IMR-90 (cell line): ENCODE data around the gene ARHGAP15. TPM values are rescaled to one million over a fixed set of nuclear protein-coding genes. Genes with fewer than 3 reads are reported as not detected.

ENCODE experiments used
- ATAC-seq: fragments of 200-7000 bp; cut with Tn5 transposase; 2 replicates; pipeline ENCODE4 v1.9.1; 2020; ENCODE audit warnings: low read depth, mild to moderate bottlenecking, moderate library complexity
- BruUV-seq: library from RNA; stranded (reverse); fragments of 400-500 nt; replicated peaks from 2 replicates; lab custom pipeline; 2021; lab: Mats Ljungman, UMichigan
- CTCF ChIA-PET: fragments of 300-600 bp; formaldehyde crosslinking; extraction: SDS; loops from one replicate; lab custom pipeline; 2021; ENCODE audit warnings: antibody characterized with exemption; lab: Yijun Ruan, JAX
- POLR2A ChIA-PET: fragments of 300-600 bp; sonication (Branson Sonifier 250); formaldehyde crosslinking; loops from one replicate; lab custom pipeline; 2022; ENCODE audit warnings: antibody characterized with exemption; ENCODE audit not compliant: unreplicated experiment; lab: Charles Lee
- DNase-seq: peaks from one replicate; pipeline ENCODE4 v3.0.0; 2013
- H2AFZ ChIP-seq: replicated peaks from 2 replicates; pipeline ENCODE3; 2013; ENCODE audit warnings: low read length, mild to moderate bottlenecking; ENCODE audit not compliant: poor library complexity
- H2AK5ac ChIP-seq: 2 replicates; pipeline ENCODE4 v1.6.1; 2013; ENCODE audit warnings: low read depth, low read length, inconsistent platforms
- H2AK9ac ChIP-seq: replicated peaks from 2 replicates; pipeline ENCODE3; 2013; ENCODE audit warnings: mild to moderate bottlenecking, low read depth, low read length, moderate library complexity; ENCODE audit not compliant: poor library complexity
- H2BK120ac ChIP-seq: 2 replicates; pipeline ENCODE4 v1.6.1; 2013; ENCODE audit warnings: low read depth, low read length, inconsistent platforms
- H2BK15ac ChIP-seq: 3 replicates; pipeline ENCODE4 v1.6.1; 2013; ENCODE audit warnings: low read depth, low read length, inconsistent platforms
- H2BK20ac ChIP-seq: 2 replicates; pipeline ENCODE4 v1.6.1; 2013; ENCODE audit warnings: low read depth, mild to moderate bottlenecking, inconsistent platforms, low read length, moderate library complexity
- H2BK5ac ChIP-seq: 2 replicates; pipeline ENCODE4 v1.6.1; 2013; ENCODE audit warnings: mild to moderate bottlenecking, low read depth, low read length, inconsistent platforms; ENCODE audit not compliant: poor library complexity, severe bottlenecking
- H3K14ac ChIP-seq: replicated peaks from 2 replicates; pipeline ENCODE4 v1.6.1; 2013; ENCODE audit warnings: low read depth, low read length, inconsistent platforms
- H3K18ac ChIP-seq: 2 replicates; pipeline ENCODE4 v1.6.1; 2013; ENCODE audit warnings: low read depth, low read length, control low read depth
- H3K23ac ChIP-seq: 2 replicates; pipeline ENCODE4 v1.6.1; 2013; ENCODE audit warnings: low read depth, low read length, inconsistent platforms
- H3K27ac ChIP-seq: 2 replicates; pipeline ENCODE4 v1.5.1; 2013; ENCODE audit warnings: mild to moderate bottlenecking, control low read depth, low read length; ENCODE audit not compliant: insufficient read depth
- H3K27me3 ChIP-seq: 2 replicates; pipeline ENCODE4 v1.6.1; 2013; ENCODE audit warnings: low read length; ENCODE audit not compliant: control insufficient read depth, insufficient read depth
- H3K36me3 ChIP-seq: 2 replicates; pipeline ENCODE4 v1.6.1; 2013; ENCODE audit warnings: low read length, mixed read lengths; ENCODE audit not compliant: control insufficient read depth, insufficient read depth
- H3K4ac ChIP-seq: 2 replicates; pipeline ENCODE4 v1.6.1; 2013; ENCODE audit warnings: low read depth, low read length, inconsistent platforms
- H3K4me1 ChIP-seq: 2 replicates; pipeline ENCODE4 v1.6.1; 2013; ENCODE audit warnings: low read length, mixed read lengths; ENCODE audit not compliant: control insufficient read depth, insufficient read depth
- H3K4me2 ChIP-seq: 2 replicates; pipeline ENCODE4 v1.6.1; 2013; ENCODE audit warnings: low read depth, mild to moderate bottlenecking, control low read depth, low read length, moderate library complexity
- H3K4me3 ChIP-seq: 2 replicates; pipeline ENCODE4 v1.5.1; 2013; ENCODE audit warnings: low read depth, mild to moderate bottlenecking, control low read depth, low read length, moderate library complexity; ENCODE audit not compliant: insufficient read depth
- H3K56ac ChIP-seq: 2 replicates; pipeline ENCODE4 v1.6.1; 2013; ENCODE audit warnings: low read length, inconsistent platforms; ENCODE audit not compliant: insufficient read depth; ENCODE audit errors: extremely low read depth
- H3K79me1 ChIP-seq, 2 experiments: 2 replicates each; pipeline ENCODE4 v1.6.1; 2013; ENCODE audit warnings: low read length in 2 of 2, inconsistent platforms in 1 of 2, low read depth in 1 of 2
- H3K9ac ChIP-seq: 2 replicates; pipeline ENCODE4 v1.6.1; 2013; ENCODE audit warnings: low read depth, low read length, control low read depth
- H3K9me1 ChIP-seq: 2 replicates; pipeline ENCODE4 v1.6.1; 2013; ENCODE audit warnings: low read length, inconsistent platforms; ENCODE audit not compliant: insufficient read depth
- H3K9me3 ChIP-seq: 2 replicates; pipeline ENCODE4 v1.6.1; 2013; ENCODE audit warnings: low read length; ENCODE audit not compliant: control insufficient read depth, insufficient read depth
- H4K20me1 ChIP-seq: 2 replicates; pipeline ENCODE4 v1.6.1; 2013; ENCODE audit warnings: low read length, inconsistent platforms; ENCODE audit not compliant: insufficient read depth
- H4K5ac ChIP-seq: 2 replicates; pipeline ENCODE4 v1.6.1; 2013; ENCODE audit warnings: mild to moderate bottlenecking, low read depth, low read length, control low read depth
- H4K8ac ChIP-seq, 2 experiments: 2 replicates each; pipeline ENCODE4 v1.6.1; 2013; ENCODE audit warnings: low read depth in 2 of 2, low read length in 2 of 2, control low read depth in 1 of 2, inconsistent platforms in 1 of 2
- H4K91ac ChIP-seq: 2 replicates; pipeline ENCODE4 v1.6.1; 2013; ENCODE audit warnings: low read depth, low read length, inconsistent platforms; ENCODE audit not compliant: insufficient read depth
- BHLHE40 ChIP-seq: fragments of 150-350 bp; IDR thresholded peaks from 2 replicates; pipeline ENCODE4 v1.6.1; 2016; ENCODE audit warnings: mild to moderate bottlenecking, low read depth, low read length
- CEBPB ChIP-seq: IDR thresholded peaks from 2 replicates; pipeline ENCODE4 v1.6.1; 2012; ENCODE audit warnings: low read depth, low read length, improper control_type of control experiment
- CHD1 ChIP-seq: IDR thresholded peaks from 2 replicates; pipeline ENCODE4 v1.6.1; 2012; ENCODE audit warnings: low read depth, low read length, improper control_type of control experiment
- MAFK ChIP-seq: IDR thresholded peaks from 2 replicates; pipeline ENCODE4 v1.6.1; 2012; ENCODE audit warnings: low read depth, low read length, improper control_type of control experiment
- MXI1 ChIP-seq: IDR thresholded peaks from 2 replicates; pipeline ENCODE4 v1.6.1; 2012; ENCODE audit warnings: low read depth, mild to moderate bottlenecking, low read length, moderate library complexity, borderline replicate concordance
- RCOR1 ChIP-seq: IDR thresholded peaks from 2 replicates; pipeline ENCODE4 v1.6.1; 2012; ENCODE audit warnings: mild to moderate bottlenecking, low read length, improper control_type of control experiment; ENCODE audit not compliant: insufficient replicate concordance
- SMC3 ChIP-seq: fragments of 150-350 bp; IDR thresholded peaks from 2 replicates; pipeline ENCODE4 v1.6.1; 2016; ENCODE audit warnings: low read depth, mild to moderate bottlenecking, antibody characterized with exemption, low read length, moderate library complexity
- dilution Hi-C: fragments of 300-500 bp; cut with HindIII; formaldehyde crosslinking; loops from one replicate; pipeline ENCODE4 v1.14.3; 2018; ENCODE audit warnings: low sequenced_read_pairs; ENCODE audit not compliant: unreplicated experiment
- in situ Hi-C: fragments of 300-500 bp; cut with MboI; formaldehyde crosslinking; loops from 3 replicates; pipeline ENCODE4 v1.14.3; 2019; ENCODE audit warnings: low sequenced_read_pairs, inconsistent platforms, mixed read lengths
- intact Hi-C: fragments of 100-400 bp; cut with micrococcal nuclease; formaldehyde crosslinking; loops from 2 replicates; pipeline ENCODE4 v1.10.0; 2022
- polyA plus RNA-seq, 3 experiments: library from polyadenylated mRNA; depleted of rRNA; stranded (reverse); fragments of >200 nt; gene quantifications; 2 replicates each; pipeline ENCODE4 v1.2.3, GENCODE V29; 2012; ENCODE audit warnings: low replicate concordance in 1 of 3
- total RNA-seq: library from RNA; depleted of rRNA; stranded (reverse); fragments of >200 nt; gene quantifications from 2 replicates; pipeline ENCODE4 v1.2.3, GENCODE V29; 2012
- TF ChIP-seq, protein P1 (sequence below): conservative IDR thresholded peaks from 2 replicates; pipeline ENCODE4 v1.5.1; 2012; ENCODE audit warnings: mild to moderate bottlenecking, low read depth, low read length, improper control_type of control experiment
- TF ChIP-seq, protein P2 (sequence below): fragments of 150-350 bp; IDR thresholded peaks from 2 replicates; pipeline ENCODE4 v1.6.1; 2016; ENCODE audit warnings: low read depth, mild to moderate bottlenecking, low read length, moderate library complexity, borderline replicate concordance

ARHGAP15 gene
- total and polyA plus RNA-seq, 2 of the 4 experiments (the other 2 are of a cell fraction), result not detected

DNA sequence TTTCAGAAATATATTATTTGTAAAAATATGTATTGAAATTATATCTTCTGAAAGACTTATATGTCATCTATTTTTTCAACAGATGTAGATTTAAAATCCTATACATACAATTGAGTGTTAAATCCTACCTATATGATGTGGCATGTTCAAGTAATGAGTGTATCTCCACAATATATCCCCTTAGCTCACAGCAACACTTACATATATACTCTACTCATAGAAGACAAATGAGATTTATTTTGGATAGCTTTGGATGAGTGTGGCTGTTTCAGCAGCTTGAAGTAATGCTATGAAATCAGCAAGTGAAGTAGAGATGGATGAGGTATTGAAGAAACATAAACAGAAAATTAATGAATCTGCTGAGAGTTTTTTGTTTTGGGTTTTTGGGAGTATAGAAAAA is 263.1 kb downstream of the ARHGAP15 start:
- no peak for DNase-seq

More for the DNA sequence above, 263.1 kb downstream of the ARHGAP15 start:
- no peak for ATAC-seq
- intact Hi-C loops (no loop called here), in situ Hi-C loops (no loop called here), dilution Hi-C loops (no loop called here)
- BruUV-seq, result no TSS peak
- Histone ChIP-seq H3K36me3 (no peaks in the 10 kb centered on the region), H4K5ac (no peak overlapping the region), H2AFZ (no peak overlapping the region), H2BK15ac (no peak overlapping the region), H3K9ac (no peak overlapping the region), H3K4me3 (no peak overlapping the region), H2AK5ac (no peak overlapping the region), H3K23ac (no peak overlapping the region), H3K4ac (no peak overlapping the region), H3K4me2 (no peak overlapping the region), H4K8ac (no peak overlapping the region), H3K56ac (no peak overlapping the region), H2BK5ac (no peak overlapping the region), H3K9me3 (no peaks in the 10 kb centered on the region), H3K4me1 (no peaks in the 10 kb centered on the region), H2BK20ac (no peak overlapping the region), H3K18ac (no peak overlapping the region), H3K14ac (no peak overlapping the region), H3K27me3 (no peaks in the 10 kb centered on the region), H2AK9ac (no peak overlapping the region), H2BK120ac (no peak overlapping the region), H3K79me1 (no peaks in the 10 kb centered on the region), H4K20me1 (no peaks in the 10 kb centered on the region), H3K9me1 (peaks cover 2% of the 10 kb centered on the region; the same call in 1 of the 2 replicates), H4K91ac (no peak overlapping the region), H3K27ac (no peak overlapping the region)
- no peak for TF ChIP-seq MAFK
- TF ChIP-seq BHLHE40, result no peak
- TF ChIP-seq CEBPB, result no peak
- TF ChIP-seq RCOR1, result no peak
- TF ChIP-seq, protein P1, sequence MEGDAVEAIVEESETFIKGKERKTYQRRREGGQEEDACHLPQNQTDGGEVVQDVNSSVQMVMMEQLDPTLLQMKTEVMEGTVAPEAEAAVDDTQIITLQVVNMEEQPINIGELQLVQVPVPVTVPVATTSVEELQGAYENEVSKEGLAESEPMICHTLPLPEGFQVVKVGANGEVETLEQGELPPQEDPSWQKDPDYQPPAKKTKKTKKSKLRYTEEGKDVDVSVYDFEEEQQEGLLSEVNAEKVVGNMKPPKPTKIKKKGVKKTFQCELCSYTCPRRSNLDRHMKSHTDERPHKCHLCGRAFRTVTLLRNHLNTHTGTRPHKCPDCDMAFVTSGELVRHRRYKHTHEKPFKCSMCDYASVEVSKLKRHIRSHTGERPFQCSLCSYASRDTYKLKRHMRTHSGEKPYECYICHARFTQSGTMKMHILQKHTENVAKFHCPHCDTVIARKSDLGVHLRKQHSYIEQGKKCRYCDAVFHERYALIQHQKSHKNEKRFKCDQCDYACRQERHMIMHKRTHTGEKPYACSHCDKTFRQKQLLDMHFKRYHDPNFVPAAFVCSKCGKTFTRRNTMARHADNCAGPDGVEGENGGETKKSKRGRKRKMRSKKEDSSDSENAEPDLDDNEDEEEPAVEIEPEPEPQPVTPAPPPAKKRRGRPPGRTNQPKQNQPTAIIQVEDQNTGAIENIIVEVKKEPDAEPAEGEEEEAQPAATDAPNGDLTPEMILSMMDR, result no peak
- no peak for TF ChIP-seq CHD1
- TF ChIP-seq MXI1, result no peak
- no peak for TF ChIP-seq SMC3
- TF ChIP-seq, protein P2, sequence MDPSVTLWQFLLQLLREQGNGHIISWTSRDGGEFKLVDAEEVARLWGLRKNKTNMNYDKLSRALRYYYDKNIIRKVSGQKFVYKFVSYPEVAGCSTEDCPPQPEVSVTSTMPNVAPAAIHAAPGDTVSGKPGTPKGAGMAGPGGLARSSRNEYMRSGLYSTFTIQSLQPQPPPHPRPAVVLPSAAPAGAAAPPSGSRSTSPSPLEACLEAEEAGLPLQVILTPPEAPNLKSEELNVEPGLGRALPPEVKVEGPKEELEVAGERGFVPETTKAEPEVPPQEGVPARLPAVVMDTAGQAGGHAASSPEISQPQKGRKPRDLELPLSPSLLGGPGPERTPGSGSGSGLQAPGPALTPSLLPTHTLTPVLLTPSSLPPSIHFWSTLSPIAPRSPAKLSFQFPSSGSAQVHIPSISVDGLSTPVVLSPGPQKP, result no peak
- ChIA-PET POLR2A (no interaction called here), CTCF (no interaction called here)
